Stimulated activated effector memory CD8-positive, alpha-beta T cell treated with anti-CD3 and anti-CD28 coated beads, Interleukin-12 subunit alpha, Interleukin-12 subunit beta, amount 100 ng/mL, for 72 hours (primary cell): Measurements from ENCODE around the gene EID3.

Source experiments
- ATAC-seq: fragments of 150-1000 bp; cut with Tn5 transposase; 2 replicates; pipeline ENCODE4 v1.10.0; 2021
- DNase-seq, 2 donors: peaks; one replicate each; pipeline ENCODE4 v3.0.0; 2021 to 2022; ENCODE audit warnings: low spot score in 2 of 2
- H3K27ac Mint-ChIP-seq: one replicate; pipeline ENCODE4 v1.8.0; 2022; ENCODE audit warnings: mild to moderate bottlenecking, mixed read lengths
- H3K36me3 Mint-ChIP-seq: one replicate; pipeline ENCODE4 v1.8.0; 2022; ENCODE audit warnings: mild to moderate bottlenecking, mixed read lengths
- H3K4me1 Mint-ChIP-seq: one replicate; pipeline ENCODE4 v1.8.0; 2022; ENCODE audit warnings: mixed read lengths
- H3K4me3 Mint-ChIP-seq: one replicate; pipeline ENCODE4 v1.8.0; 2022; ENCODE audit warnings: mild to moderate bottlenecking, mixed read lengths
- H3K9me3 Mint-ChIP-seq: one replicate; pipeline ENCODE4 v1.8.0; 2022; ENCODE audit warnings: mixed read lengths

Gene EID3

GRCh38 chr12:104350211-104351056 is 46.9 kb downstream of the EID3 start:
- Mint-ChIP-seq H3K4me1 (no peaks in the 10 kb centered on the region), H3K36me3 (peaks cover 87% of the 10 kb centered on the region), H3K27ac (peak overlapping the region; percentile 7), H3K9me3 (no peaks in the 10 kb centered on the region), H3K4me3 (no peak overlapping the region)
- DNase-seq (no peak), ATAC-seq (no peak)

GRCh38 chr12:104351057-104351983 is 47.8 kb downstream of the EID3 start:
- Mint-ChIP-seq H3K4me3 (no peak overlapping the region), H3K27ac (peak overlapping the region; percentile 7), H3K36me3 (peaks cover 78% of the 10 kb centered on the region), H3K9me3 (no peaks in the 10 kb centered on the region), H3K4me1 (no peaks in the 10 kb centered on the region)
- ATAC-seq = no peak
- DNase-seq = peak in 1 of 2 donors; percentile 35

GRCh38 chr12:104352106-104352713 is 48.7 kb downstream of the EID3 start:
- ATAC-seq (no peak), DNase-seq (peak in 1 of 2 donors; percentile 23)
- H3K4me3 Mint-ChIP-seq = no peak overlapping the region
- H3K27ac Mint-ChIP-seq = no peak overlapping the region
- no peaks in the 10 kb centered on the region for H3K4me1 Mint-ChIP-seq
- peaks cover 69% of the 10 kb centered on the region for H3K36me3 Mint-ChIP-seq
- no peaks in the 10 kb centered on the region for H3K9me3 Mint-ChIP-seq

GRCh38 chr12:104353012-104353981 is 49.8 kb downstream of the EID3 start:
- ATAC-seq (no peak), DNase-seq (peak in 1 of 2 donors; percentile 33)
- Mint-ChIP-seq H3K27ac (peak overlapping the region; percentile 15), H3K4me1 (no peaks in the 10 kb centered on the region), H3K36me3 (peaks cover 58% of the 10 kb centered on the region), H3K9me3 (no peaks in the 10 kb centered on the region), H3K4me3 (no peak overlapping the region)

GRCh38 chr12:104354167-104354867 is 50.8 kb downstream of the EID3 start:
- H3K27ac Mint-ChIP-seq = no peak overlapping the region
- H3K4me3 Mint-ChIP-seq = no peak overlapping the region
- no peak for ATAC-seq
- H3K36me3 Mint-ChIP-seq = peaks cover 48% of the 10 kb centered on the region
- no peak for DNase-seq
- H3K9me3 Mint-ChIP-seq = no peaks in the 10 kb centered on the region
- H3K4me1 Mint-ChIP-seq = no peaks in the 10 kb centered on the region
